ENCODE results near the gene GPR35.

DNA sequence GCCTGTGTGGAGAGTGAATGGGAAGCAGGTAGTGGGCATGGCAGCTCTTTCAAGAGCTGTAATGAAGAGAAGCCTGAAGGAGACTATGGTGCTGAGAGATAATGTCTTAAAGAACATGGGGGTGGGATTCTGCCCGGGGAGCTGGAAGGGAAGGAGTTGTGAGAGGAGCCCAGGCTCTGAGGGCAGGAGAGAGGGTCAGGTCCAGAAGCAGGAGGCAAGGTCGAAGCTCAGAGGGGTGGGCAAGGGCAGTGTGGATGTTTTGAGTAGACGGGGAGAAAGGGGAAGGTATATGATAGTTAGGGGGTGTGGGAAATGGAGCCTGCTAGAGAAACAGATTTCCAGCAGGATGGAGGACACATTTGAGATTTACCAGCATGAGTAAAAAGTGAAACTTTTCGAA is 36.6 kb upstream of the GPR35 start:
- TF ChIP-seq POLR2A (IDR thresholded peaks at IDR 0.05; ENCODE audit: low read depth, low read length) (no peak), POLR2AphosphoS5 (IDR thresholded peaks at IDR 0.05; ENCODE audit: low read depth, low read length) (no peak), TAF1 (IDR thresholded peaks at IDR 0.05; ENCODE audit: low read depth, low read length) (no peak), SPI1 (IDR thresholded peaks at IDR 0.05; ENCODE audit: low read depth, low read length) (no peak)
